Thyroid gland (tissue), 4 donors: Measurements from ENCODE around the gene MSANTD2.

ENCODE experiments used
- POLR2A ChIP-seq, 2 donors: fragments of 450-650 bp; IDR thresholded peaks; one replicate each; pipeline ENCODE4 v1.6.1; 2017; ENCODE audit warnings: antibody characterized with exemption in 2 of 2, mild to moderate bottlenecking in 2 of 2, moderate library complexity in 1 of 2
- TF ChIP-seq, protein P1 (sequence below), 6 experiments: fragments of 200-600 bp in 3 of 6; fragments of 450-650 bp in 3 of 6; sonication (generic) in 3 of 6; IDR thresholded peaks; one replicate each; pipeline ENCODE4 v1.5.1; 2016 to 2019; ENCODE audit warnings: antibody characterized with exemption in 6 of 6, mild to moderate bottlenecking in 2 of 6, inconsistent platforms in 1 of 6, moderate library complexity in 1 of 6

DNA sequence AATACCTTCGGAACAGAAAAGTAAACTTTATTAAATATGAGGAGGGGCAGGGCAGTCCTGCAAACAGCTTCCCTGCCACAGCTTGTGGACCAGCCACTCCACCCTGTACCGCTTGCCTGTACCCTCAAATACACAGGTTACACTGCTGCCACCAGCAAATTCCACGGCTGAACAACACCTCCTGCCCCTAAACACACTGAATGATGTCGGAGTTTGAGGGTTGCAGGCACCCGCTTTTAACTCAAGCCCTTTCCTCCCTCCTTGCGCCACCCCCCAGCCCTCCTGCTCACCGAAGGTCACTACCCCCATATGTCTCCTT lies 52.1 kb downstream of the MSANTD2 start:
- TF ChIP-seq, protein P1, sequence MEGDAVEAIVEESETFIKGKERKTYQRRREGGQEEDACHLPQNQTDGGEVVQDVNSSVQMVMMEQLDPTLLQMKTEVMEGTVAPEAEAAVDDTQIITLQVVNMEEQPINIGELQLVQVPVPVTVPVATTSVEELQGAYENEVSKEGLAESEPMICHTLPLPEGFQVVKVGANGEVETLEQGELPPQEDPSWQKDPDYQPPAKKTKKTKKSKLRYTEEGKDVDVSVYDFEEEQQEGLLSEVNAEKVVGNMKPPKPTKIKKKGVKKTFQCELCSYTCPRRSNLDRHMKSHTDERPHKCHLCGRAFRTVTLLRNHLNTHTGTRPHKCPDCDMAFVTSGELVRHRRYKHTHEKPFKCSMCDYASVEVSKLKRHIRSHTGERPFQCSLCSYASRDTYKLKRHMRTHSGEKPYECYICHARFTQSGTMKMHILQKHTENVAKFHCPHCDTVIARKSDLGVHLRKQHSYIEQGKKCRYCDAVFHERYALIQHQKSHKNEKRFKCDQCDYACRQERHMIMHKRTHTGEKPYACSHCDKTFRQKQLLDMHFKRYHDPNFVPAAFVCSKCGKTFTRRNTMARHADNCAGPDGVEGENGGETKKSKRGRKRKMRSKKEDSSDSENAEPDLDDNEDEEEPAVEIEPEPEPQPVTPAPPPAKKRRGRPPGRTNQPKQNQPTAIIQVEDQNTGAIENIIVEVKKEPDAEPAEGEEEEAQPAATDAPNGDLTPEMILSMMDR (IDR thresholded peaks at IDR 0.05): no peak
- no peak for TF ChIP-seq POLR2A (IDR thresholded peaks at IDR 0.05)
